ENCODE data around the gene EPN2. TPM values are rescaled to one million over a fixed set of nuclear protein-coding genes. Genes with fewer than 3 reads are reported as not detected.

EPN2 gene
- total RNA-seq, 2 donors from 2014 or later, result 28.8 to 67.7 TPM

DNA sequence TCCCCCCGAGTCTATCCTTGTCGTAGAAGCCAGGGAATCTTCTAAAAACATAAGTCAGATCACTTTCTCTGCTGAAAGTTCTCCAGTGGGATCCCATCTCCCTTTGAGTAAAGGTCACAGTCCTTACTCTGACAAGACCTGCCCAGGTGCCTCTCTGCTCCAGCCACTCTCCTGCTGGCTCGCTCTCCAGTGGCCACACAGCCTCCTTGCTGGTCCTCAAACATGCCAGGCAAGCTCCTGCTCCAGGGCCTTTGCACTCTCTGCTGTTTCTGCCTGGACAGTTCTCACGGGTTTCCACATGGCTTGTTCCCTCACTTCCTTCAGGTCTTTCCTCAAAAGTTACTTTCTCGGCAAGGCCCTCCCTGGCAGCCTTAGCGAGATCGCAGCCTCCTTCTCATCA, 122.0 kb downstream of the EPN2 start:
- TF ChIP-seq POLR2A (IDR thresholded peaks at IDR 0.05) (no peak), CTCF (IDR thresholded peaks at IDR 0.05) (no peak), POLR2AphosphoS5 (IDR thresholded peaks at IDR 0.05) (no peak)
- Histone ChIP-seq H3K27me3 (replicated peaks; ENCODE audit: insufficient read depth) (no peaks in the 10 kb centered on the region), H3K4me3 (no peak overlapping the region), H3K27ac (no peak overlapping the region), H3K36me3 (no peaks in the 10 kb centered on the region), H3K4me1 (replicated peaks) (no peaks in the 10 kb centered on the region), H3K9me3 (no peaks in the 10 kb centered on the region)
- no peak for DNase-seq (ENCODE audit: low spot score)
- WGBS, result 86% methylated on average over 7 of the region's 7 CpGs
- intact Hi-C loops (cut with DNase I), result no loop called here

GRCh38 chr17:19359856-19360255, 122.7 kb downstream of the EPN2 start:
- no peaks in the 10 kb centered on the region for H3K36me3 ChIP-seq
- DNase-seq (ENCODE audit: low spot score), result no peak
- H3K27me3 ChIP-seq (replicated peaks; ENCODE audit: insufficient read depth), result no peaks in the 10 kb centered on the region
- no peak overlapping the region for H3K4me3 ChIP-seq
- intact Hi-C loops (cut with DNase I), result loop anchor here (2.0 to 5.0 kb wide), 3 partner anchors 17 to 402 kb away; no protein-coding TSS in a partner anchor
- no peak for TF ChIP-seq POLR2AphosphoS5 (IDR thresholded peaks at IDR 0.05)
- no peak for TF ChIP-seq POLR2A (IDR thresholded peaks at IDR 0.05)
- no peak for TF ChIP-seq CTCF (IDR thresholded peaks at IDR 0.05)
- H3K9me3 ChIP-seq, result no peaks in the 10 kb centered on the region
- 87% methylated on average over 5 of the region's 5 CpGs for WGBS
- H3K4me1 ChIP-seq (replicated peaks), result no peaks in the 10 kb centered on the region
- H3K27ac ChIP-seq, result no peak overlapping the region

- Histone ChIP-seq H3K27me3 (replicated peaks; ENCODE audit: insufficient read depth) (no peaks in the 10 kb centered on the region), H3K27ac (no peak overlapping the region), H3K4me1 (replicated peaks) (no peaks in the 10 kb centered on the region), H3K36me3 (no peaks in the 10 kb centered on the region), H3K4me3 (no peak overlapping the region), H3K9me3 (no peaks in the 10 kb centered on the region)
- DNase-seq (ENCODE audit: low spot score), result no peak
- WGBS, result 93% methylated on average over 8 of the region's 8 CpGs
- TF ChIP-seq POLR2A (IDR thresholded peaks at IDR 0.05) (no peak), POLR2AphosphoS5 (IDR thresholded peaks at IDR 0.05) (no peak), CTCF (IDR thresholded peaks at IDR 0.05) (no peak)
- intact Hi-C loops (cut with DNase I), result loop anchor here (2.0 to 5.0 kb wide), 3 partner anchors 16 to 402 kb away; no protein-coding TSS in a partner anchor
Observed at GRCh38 chr17:19360772-19361171, 123.6 kb downstream of the EPN2 start.

- Histone ChIP-seq H3K4me3 (no peak overlapping the region), H3K27ac (no peak overlapping the region), H3K4me1 (replicated peaks) (no peaks in the 10 kb centered on the region), H3K9me3 (no peaks in the 10 kb centered on the region), H3K36me3 (no peaks in the 10 kb centered on the region), H3K27me3 (replicated peaks; ENCODE audit: insufficient read depth) (no peaks in the 10 kb centered on the region)
- DNase-seq (ENCODE audit: low spot score), result no peak
- TF ChIP-seq POLR2A (IDR thresholded peaks at IDR 0.05), result no peak
- TF ChIP-seq POLR2AphosphoS5 (IDR thresholded peaks at IDR 0.05), result no peak
- no peak for TF ChIP-seq CTCF (IDR thresholded peaks at IDR 0.05)
- 64% methylated on average over 6 of the region's 6 CpGs for WGBS
- intact Hi-C loops (cut with DNase I), result loop anchor here (2.0 to 5.0 kb wide), 3 partner anchors 15 to 401 kb away; no protein-coding TSS in a partner anchor
Observed at GRCh38 chr17:19361326-19361725, 124.2 kb downstream of the EPN2 start.

DNA sequence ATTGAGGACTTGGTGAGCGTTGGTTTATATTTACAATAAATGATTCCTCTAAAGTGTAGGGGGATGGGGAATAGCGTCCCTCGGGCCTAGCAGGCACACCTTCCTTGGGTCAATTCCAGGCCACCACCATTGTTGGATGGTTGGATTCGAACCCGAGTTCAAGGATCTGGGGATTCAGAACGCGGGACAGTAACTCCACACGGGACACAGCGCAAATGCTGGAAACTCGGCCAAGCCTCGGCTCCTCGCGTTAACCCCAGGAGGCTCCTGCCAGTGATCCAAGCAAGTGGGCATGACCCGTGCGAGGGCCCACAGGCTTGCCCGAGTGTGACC, 124.7 kb downstream of the EPN2 start:
- no peak for DNase-seq (ENCODE audit: low spot score)
- whole genome bisulfite sequencing, result 8% methylated on average over 16 of the region's 16 CpGs
- Histone ChIP-seq H3K9me3 (no peaks in the 10 kb centered on the region), H3K27ac (peak overlapping the region; percentile 86 to 87), H3K4me1 (replicated peaks) (no peaks in the 10 kb centered on the region), H3K27me3 (replicated peaks; ENCODE audit: insufficient read depth) (no peaks in the 10 kb centered on the region), H3K36me3 (no peaks in the 10 kb centered on the region), H3K4me3 (peak overlapping the region; percentile 61 to 69)
- TF ChIP-seq POLR2A (IDR thresholded peaks at IDR 0.05), result no peak
- TF ChIP-seq POLR2AphosphoS5 (IDR thresholded peaks at IDR 0.05), result no peak
- TF ChIP-seq CTCF (IDR thresholded peaks at IDR 0.05), result no peak
- intact Hi-C loops (cut with DNase I), result loop anchor here (1.0 to 5.0 kb wide), 4 partner anchors 15 to 400 kb away; no protein-coding TSS in a partner anchor
